ENCODE data around the gene ECHDC1.

The ECHDC1 gene

DNA sequence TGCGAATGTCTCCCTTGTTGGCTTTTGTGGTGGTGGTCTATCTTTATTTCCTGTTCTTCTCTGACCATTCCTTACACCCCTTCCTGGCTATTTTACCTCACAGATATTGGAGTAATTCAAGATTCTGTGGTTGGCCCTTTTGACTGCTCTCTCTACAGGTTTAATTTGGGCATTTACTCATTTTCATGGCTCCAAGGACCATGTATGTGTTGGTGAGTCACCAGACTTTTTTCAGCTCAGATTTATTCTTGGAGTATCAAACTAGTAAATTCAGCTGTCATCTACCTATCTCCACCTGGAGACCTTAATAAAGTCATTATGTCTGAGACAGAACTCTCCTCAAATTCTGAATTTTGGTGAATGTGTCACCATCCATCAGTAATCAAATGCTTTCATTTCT lies 61.2 kb downstream of the ECHDC1 start:
- DNase-seq: no peak

DNA sequence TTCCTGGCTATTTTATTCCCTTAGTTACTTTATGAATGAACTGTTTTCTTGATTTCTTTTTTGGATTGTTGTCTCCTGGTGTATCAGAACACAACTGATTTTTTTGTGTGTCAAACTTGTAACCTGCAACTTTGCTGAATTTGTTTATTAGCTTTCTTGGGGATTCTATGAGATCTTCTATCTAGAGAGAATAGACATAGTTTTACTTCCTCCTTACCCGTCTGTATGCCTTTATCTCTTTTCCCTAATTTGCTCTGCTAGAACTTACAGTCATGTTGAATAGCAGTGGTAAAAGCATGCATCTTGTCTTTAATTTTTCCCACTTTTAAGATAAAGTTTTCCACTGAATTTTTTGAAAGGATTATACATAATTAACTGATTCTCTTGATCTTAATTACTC lies 63.6 kb downstream of the ECHDC1 start:
- DNase-seq: no peak

DNA sequence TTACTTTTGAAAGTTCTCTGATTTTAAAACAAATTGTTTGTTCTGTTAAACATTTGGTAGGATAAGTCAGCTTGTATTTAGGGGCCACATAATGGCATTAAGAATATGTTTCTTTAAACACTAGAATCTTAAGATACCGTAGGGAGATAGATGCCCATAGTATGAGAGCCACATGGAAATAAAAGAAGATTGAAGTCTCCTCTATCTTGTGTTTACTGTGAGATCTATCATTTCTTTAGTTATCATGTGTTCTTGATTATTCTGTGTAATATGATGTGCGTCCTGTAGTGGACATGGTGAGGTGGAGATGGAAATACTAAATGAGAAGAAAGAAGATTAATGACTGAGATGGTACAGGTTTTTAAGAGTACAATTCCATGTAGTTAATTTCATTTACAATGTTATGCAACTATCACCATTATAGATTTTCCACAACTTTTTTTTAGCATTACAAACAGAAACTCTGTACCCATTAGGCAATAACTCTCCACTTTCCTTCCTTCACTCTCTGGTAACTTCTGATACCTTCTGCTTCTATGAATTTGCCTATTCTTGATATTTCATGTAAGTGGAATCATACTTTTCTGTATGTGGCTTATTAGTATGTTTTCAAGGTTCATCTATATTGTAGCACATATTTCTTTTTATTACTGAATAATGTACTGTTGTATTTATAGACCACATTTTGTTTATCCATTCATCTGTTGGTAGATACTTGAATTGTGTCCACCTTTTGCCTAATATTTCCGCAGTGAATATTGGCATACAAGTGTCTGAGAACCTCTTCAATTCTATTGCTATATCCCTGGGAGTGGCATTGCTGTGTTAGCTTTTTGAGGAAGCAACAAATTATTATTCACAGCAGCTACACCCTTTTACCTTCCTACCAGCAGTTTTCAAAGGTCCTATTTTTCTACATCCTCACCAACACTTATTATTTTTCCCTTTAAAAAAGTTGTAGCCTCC lies 65.2 kb downstream of the ECHDC1 start:
- DNase-seq: no peak

- peak; percentile 53 for DNase-seq
These were observed 67.1 kb downstream of the ECHDC1 start for GRCh38 chr6:127276331-127276730.

GRCh38 chr6:127273499-127273898 lies 69.9 kb downstream of the ECHDC1 start:
- DNase-seq: no peak

DNA sequence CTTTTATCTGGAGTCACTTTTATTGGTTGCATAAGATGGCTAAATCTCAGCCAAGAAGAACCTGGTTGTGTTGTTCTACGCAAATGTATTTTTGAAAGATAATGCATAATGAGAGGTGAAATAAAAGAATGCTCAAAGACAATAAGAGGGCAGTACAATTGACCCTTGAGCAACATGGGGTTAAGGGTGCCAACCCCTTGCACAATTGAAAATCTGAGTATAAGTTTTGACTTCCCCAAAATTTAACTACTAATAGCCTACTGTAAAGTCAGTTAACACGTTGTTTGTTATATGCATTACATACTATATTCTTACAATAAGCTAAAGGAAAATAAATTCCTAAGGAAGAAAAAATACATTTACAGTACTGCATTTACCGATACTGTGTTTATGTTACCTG lies 70.8 kb downstream of the ECHDC1 start:
- no peak for DNase-seq

- DNase-seq: peak; percentile 51
These were observed 75.5 kb downstream of the ECHDC1 start for GRCh38 chr6:127267646-127268625.

GRCh38 chr6:127266892-127267645 lies 76.3 kb downstream of the ECHDC1 start:
- DNase-seq: peak; percentile 84

DNA sequence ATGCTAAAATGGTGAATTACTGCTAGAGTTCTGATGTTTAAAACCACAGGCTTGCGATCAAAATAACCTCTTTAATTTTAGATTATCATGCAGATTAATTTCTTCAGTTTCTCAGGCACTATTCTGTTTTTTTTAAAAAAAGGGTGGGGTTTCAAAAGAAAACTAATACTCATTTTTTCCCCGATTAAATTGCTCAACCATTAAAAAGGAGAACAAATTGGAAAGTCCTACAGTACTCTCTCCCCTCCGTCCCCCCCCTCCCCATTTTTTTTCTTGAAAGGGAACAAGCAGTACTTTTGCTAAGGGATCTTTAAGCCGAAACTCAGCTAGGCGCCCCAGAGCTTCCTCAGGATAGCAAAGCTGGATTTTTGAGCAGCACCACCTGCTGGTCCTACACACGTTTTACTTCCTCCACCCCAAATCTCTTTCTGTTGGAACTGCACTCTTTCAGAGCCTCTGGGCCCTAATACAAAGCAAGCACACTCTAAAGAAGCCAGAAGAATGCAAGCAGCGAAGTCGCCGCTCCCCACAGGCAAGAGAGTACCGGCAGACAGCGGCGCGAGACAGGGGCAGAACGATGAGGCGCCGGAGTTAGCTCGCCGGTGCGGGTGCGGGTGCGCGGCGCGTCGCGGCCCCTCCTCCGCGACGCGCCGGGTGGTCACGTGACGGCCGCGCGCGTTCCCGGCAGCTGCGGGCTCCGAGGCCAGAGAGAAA lies 77.1 kb downstream of the ECHDC1 start, which contains the start of gene RNF146:
Gene RNF146 (plus strand): TSS at position 687 of the 714 bp plus-strand sequence. CDS start 13,475 bp downstream, outside the sequence.
- DNase-seq: peak; percentile 93

DNA sequence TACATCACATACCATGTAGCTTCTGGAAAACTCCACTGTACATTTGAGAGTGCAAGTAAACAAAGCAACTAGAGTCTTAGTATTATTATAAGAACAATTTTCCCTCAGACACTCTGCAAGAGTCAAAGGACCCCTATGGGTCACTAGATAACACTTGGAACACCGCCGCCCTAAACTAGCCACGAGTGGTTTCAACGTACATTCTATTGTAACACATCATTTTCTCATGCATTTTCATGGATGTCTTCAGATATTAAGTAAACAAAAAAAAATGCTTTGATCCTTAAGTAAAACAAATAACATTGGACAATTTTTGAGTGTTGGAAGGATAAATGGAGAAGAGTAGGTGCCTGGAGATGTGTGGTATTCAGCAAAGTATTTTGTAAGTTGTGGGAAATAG lies 79.9 kb downstream of the ECHDC1 start:
- no peak for DNase-seq

DNA sequence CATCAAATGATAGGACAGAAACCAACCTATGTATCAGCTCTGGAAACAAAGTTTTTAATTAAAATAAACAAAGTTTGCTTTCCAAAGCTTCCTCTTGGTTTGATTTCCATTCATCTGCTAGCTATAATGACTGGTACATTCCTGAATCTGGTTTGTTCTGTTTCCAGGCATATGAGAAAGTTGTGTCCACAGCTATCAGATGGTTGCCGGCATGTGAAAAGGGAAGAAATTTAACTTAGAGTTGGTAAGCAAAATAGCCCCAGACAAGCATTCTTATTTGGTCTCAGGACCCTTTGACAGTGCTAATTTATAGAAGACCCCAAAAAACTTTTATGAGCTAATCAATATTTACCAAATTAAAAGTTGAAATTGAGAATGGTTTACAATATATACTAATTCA lies 80.5 kb downstream of the ECHDC1 start:
- DNase-seq: no peak

GRCh38 chr6:127255286-127255685 lies 88.1 kb downstream of the ECHDC1 start:
- DNase-seq: no peak

DNA sequence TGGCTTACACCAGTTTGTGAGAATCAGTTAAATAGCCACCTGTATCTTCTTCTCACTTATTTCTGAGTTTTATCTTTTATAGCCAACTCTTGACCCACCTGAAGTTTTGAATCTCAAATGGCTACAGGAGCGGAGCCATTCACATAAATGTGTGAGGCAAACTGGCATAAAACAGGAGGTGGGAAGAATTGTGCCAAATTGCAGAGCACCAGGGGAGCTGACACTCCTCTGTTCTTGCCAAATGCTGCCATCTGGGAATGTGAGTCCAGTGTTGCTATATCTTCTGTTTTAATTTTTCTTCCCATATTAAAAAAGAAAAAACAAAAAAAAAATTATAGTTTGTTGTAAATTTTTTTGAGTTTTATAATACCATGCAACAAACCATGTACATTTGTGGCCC lies 93.8 kb downstream of the ECHDC1 start:
- no peak for DNase-seq

- no peak for DNase-seq
These were observed 96.0 kb downstream of the ECHDC1 start for GRCh38 chr6:127247114-127248096.

- no peak for DNase-seq
These were observed 99.9 kb downstream of the ECHDC1 start for GRCh38 chr6:127243501-127243900.

Measured in hematopoietic multipotent progenitor cell treated with erythropoietin and hydrocortisone succinate and interleukin-3 and kit ligand, for 4 days (in vitro differentiated cells).